H1 (cell line): Measurements from ENCODE around the gene F8A2.
"Not testable (repeated sequence)": the region's sequence is repeated elsewhere in the genome, so short reads cannot be mapped to it uniquely, and the experiment has no call there.

Source experiments
- CEBPB ChIP-seq: IDR thresholded peaks from 2 replicates; pipeline ENCODE4 v1.6.1; 2012; ENCODE audit warnings: low read depth, low read length
- CTCF ChIP-seq, 3 experiments: IDR thresholded peaks; 1 replicate in 2 of 3; 2 replicates in 1 of 3; pipeline versions ENCODE4 v1.5.1 to v1.6.1; 2011; ENCODE audit warnings: low read length in 3 of 3, mild to moderate bottlenecking in 3 of 3, inconsistent platforms in 2 of 3, low read depth in 1 of 3, moderate library complexity in 1 of 3; ENCODE audit not compliant: insufficient read depth in 1 of 3; ENCODE audit errors: control extremely low read depth in 1 of 3
- GTF2F1 ChIP-seq: IDR thresholded peaks from 2 replicates; pipeline ENCODE4 v1.6.1; 2012; ENCODE audit warnings: low read depth, low read length, improper control_type of control experiment, borderline replicate concordance
- HDAC2 ChIP-seq, 2 experiments: fragments of 300-600 bp in 1 of 2; sonication (generic) in 1 of 2; IDR thresholded peaks; 2 replicates each; pipeline ENCODE4 v1.6.1; 2011 to 2012; ENCODE audit warnings: low read depth in 2 of 2, low read length in 2 of 2, mild to moderate bottlenecking in 2 of 2, moderate library complexity in 2 of 2, borderline replicate concordance in 1 of 2, inconsistent platforms in 1 of 2
- MAX ChIP-seq: IDR thresholded peaks from 2 replicates; pipeline ENCODE4 v1.6.1; 2012; ENCODE audit warnings: inconsistent platforms
- NRF1 ChIP-seq: IDR thresholded peaks from 2 replicates; pipeline ENCODE4 v1.6.1; 2011; ENCODE audit warnings: mild to moderate bottlenecking, low read depth, low read length, improper control_type of control experiment
- POLR2A ChIP-seq, 2 experiments: IDR thresholded peaks; 1 replicate in 1 of 2; 2 replicates in 1 of 2; pipeline ENCODE4 v1.6.1; 2011; ENCODE audit warnings: low read depth in 2 of 2, low read length in 2 of 2, mild to moderate bottlenecking in 2 of 2; ENCODE audit errors: control extremely low read depth in 1 of 2
- POLR2AphosphoS5 ChIP-seq: IDR thresholded peaks from 2 replicates; pipeline ENCODE4 v1.6.1; 2011; ENCODE audit warnings: low read depth, low read length
- RBBP5 ChIP-seq: IDR thresholded peaks from 2 replicates; pipeline ENCODE4 v1.7.1; 2012; ENCODE audit warnings: low read depth, mild to moderate bottlenecking, inconsistent platforms, low read length, moderate library complexity, borderline replicate concordance
- TAF1 ChIP-seq: IDR thresholded peaks from 2 replicates; pipeline ENCODE4 v1.6.1; 2011; ENCODE audit warnings: mild to moderate bottlenecking, low read depth, low read length
- TAF7 ChIP-seq: optimal IDR thresholded peaks from 2 replicates; pipeline ENCODE3; 2011; ENCODE audit warnings: low read depth, mild to moderate bottlenecking, inconsistent platforms, low read length, moderate library complexity, borderline replicate concordance
- USF2 ChIP-seq: IDR thresholded peaks from 2 replicates; pipeline ENCODE4 v1.6.1; 2011; ENCODE audit warnings: low read length, improper control_type of control experiment

- TF ChIP-seq NRF1; POLR2AphosphoS5; TAF1; HDAC2 (IDR thresholded peaks at IDR 0.05; ENCODE audit: borderline replicate concordance in 1 of 2, low read depth in 2 of 2, low read length in 2 of 2); POLR2A (IDR thresholded peaks at IDR 0.05; ENCODE audit: control extremely low read depth in 1 of 2, low read depth in 2 of 2, low read length in 2 of 2); MAX; GTF2F1; TAF7; USF2; RBBP5; CTCF (IDR thresholded peaks at IDR 0.05; ENCODE audit: control extremely low read depth in 1 of 3, insufficient read depth in 1 of 3, low read depth in 1 of 3, low read length in 3 of 3); CEBPB: not testable (repeated sequence)
These were observed 18.2 kb upstream of the F8A2 start for GRCh38 chrX:155363712-155364111.
